Fibroblast of gingiva (primary cell): ENCODE data around the gene CHD6.
"Not testable (repeated sequence)": the region's sequence is repeated elsewhere in the genome, so short reads cannot be mapped to it uniquely, and the experiment has no call there.

Experiments used
- DNase-seq: peaks from one replicate; pipeline ENCODE4 v3.0.0-alpha.2; 2011; ENCODE audit warnings: low read depth

CHD6 gene

DNA sequence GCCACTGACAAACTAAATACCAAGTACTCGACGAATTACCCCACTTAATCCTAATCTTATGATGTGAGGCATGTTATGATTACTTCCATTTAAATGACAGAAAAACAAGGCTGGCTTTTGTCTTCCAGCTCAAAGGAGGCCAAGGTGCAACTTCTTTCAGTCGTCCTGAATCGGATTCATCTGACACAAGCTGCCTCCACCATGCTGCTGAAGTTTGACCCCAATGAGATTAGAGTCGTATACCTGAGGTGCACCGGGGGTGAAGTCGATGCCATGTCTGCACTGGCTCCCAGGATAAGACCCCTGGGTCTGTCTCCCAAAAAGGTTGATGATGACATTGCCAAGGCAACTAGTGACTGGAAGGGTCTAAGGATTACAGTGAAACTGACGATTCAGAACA is 71.0 kb downstream of the CHD6 start:
- DNase-seq: no peak

DNA sequence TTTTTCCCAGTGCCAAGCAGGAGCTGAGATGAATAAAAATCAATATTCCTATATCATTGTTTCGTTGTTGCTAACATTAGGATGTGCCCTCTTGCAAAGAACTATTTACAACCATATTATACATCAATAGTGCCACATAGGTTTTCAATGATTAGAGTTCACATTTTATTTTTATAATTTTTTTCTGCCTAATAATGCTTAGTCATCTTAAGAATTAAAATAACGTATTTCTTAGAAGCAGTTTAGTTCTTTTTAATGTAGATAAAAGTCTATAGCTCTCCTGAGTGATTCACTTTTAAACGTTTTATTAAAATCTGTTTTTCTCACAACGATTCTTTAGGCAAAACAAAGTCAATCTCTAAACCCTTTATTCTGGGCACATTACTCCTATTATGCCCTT is 71.6 kb downstream of the CHD6 start:
- no peak for DNase-seq

DNA sequence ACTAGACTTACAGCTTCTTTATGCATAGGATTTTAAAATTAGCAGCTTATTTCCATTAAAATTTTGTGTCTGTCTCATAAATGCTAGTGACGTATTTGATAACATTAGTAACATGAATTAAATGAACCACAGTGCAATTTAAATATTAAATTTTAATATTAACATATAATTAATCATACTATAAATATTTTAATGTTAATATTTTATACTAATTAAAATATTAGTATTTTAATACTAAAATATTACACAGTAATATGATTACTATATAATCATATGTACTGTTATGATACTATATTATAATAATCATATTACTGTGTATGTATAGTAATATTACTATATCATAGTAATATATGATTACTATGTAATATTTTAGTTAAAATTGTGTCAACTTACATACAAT is 73.7 kb downstream of the CHD6 start:
- no peak for DNase-seq

DNA sequence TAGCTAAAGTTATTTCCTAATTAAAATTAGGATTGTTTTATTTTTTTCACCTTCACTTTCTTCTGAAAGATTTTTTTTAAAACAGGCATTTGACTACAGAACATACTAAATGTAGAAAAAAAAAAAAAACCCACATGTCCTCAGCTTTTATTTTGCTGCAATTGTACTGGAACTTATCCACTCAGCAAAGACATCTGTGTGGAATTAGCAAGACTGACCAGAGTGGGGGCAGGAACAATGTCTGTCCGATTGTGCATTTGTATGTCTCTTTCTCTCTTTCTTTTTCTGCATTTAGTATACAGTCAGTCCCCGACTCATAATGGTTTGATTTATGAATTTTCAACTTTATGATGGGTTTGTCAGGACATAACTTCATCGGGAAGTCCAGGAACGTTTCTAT is 77.3 kb downstream of the CHD6 start:
- peak; percentile 53 for DNase-seq

DNA sequence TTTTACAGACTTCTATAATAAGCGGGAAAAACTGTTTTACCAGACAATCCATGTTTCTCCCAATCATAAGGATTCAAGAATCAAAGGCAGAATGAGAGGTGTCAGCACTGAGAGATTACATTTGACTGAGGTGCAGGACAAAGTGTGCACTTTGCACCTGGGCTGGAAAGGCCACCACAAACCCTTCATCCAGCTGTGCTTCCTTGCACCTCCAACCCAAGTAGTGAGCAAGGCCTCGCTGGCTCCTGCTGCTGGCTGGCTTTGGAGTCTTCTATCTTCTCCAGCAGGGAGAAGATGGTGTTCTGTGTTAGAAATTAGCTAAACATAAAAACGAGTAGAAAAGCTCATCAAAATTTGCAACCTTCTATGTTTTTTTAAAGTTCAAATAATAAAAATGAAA is 77.7 kb downstream of the CHD6 start:
- DNase-seq: no peak

DNA sequence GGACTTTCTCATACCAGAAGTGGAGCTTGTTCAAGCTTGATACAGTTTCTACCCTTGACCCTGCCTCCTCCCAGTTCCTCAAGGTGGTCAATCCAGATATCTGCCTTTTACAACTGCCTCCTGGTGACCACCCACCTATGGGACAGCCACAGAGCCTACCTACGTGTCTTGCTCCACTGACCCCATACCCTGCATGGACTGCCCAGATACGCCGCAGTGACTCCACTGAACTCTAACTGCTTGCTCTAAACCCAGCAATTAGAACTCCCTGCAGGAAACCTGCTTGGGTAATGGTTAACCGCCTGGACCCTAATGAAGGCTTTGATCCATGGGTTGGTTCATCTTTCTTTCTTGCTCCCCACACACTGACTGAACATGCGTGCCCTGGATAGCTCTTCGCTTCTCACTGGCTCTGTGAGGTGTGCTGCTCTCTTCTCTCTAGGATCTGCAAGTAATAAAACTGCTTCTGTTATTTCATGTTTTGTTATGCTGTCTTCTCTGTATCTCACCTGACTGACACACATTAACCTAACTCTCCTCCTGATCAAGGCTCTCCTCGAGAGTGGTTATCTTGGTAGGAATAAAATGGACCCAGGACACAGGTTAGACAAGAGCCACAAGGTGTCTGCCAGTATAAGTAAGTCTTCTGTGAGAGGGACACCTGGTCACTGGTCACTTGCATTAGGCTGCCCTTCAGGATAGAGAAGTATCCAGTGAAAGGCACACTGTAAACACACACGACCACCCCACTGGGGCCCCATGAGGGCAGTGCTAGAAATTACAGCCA is 79.2 kb downstream of the CHD6 start:
- DNase-seq: no peak

DNA sequence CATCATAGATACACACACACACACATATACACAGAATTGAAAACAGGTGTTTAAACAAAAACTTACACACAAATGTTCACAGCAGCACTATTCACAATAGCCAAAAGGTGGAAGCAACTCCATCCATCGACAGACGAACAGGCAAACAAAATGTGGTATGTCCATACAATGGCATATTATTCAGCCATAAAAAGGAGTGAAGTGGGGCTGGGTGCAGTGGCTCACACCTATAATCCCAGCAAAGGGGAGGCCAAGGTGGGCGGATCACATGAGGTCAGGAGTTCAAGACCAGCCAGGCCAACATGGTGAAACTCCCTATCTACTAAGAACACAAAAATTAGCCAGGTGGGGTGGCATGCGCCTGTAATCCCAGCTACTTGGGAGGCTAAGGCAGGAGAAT is 80.3 kb downstream of the CHD6 start:
- no peak for DNase-seq

DNA sequence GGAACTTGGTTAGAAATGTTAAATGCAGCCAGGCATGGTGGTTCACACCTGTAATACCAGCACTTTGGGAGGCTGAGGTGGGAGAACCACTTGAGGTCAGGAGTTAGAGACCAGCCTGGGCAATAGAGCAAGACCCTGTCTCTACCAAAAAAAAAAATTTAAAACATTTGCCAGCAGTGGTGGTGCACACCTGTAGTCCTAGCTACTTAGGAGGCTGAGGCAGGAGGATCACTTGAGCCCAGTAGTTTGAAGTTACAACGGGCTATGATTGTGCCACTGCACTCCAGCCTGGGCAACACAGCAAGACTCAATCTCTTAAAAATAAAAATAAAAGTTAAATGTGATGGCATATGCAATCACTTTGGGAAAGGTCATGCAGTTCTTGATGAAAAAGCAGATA is 82.6 kb downstream of the CHD6 start:
- not testable (repeated sequence) for DNase-seq

DNA sequence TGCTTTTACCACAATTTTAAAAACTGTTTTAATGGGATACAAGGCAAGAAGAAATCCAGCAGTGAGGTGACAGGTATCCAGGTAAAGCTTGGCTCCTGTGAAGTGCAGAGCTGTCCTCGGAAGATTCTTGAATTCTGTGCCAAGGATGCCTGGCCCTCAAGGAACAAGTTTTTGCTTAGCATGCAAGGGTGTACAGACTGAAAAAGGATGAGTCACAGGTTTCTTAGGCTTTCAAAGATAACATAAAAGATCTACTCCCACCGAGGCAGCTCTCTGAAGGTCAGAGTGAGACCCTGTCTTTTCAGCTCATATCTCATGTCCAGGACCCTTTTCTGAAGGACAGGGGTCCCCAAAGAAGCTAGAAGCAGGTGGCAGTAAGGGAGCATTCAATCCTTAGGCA is 83.3 kb downstream of the CHD6 start:
- DNase-seq: no peak

DNA sequence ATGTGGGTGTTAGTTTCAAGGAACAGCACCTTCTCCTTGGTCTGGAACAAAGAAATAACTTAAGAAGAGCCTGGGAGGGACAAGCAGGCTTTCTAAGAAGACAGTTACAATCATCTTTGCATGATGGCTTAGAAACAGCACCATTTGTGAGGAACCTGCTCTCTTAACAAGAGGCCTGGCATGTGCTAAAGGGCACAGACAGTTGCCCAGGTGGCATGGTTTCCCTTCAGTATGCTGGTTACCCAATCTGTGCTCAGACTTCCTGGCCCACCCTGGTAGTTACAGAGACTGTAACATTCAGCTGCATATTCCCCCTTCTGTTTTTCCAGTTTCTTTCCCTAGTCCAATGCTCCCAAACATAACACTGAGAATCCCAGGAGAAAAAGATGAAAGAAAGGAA is 84.0 kb downstream of the CHD6 start:
- no peak for DNase-seq

DNA sequence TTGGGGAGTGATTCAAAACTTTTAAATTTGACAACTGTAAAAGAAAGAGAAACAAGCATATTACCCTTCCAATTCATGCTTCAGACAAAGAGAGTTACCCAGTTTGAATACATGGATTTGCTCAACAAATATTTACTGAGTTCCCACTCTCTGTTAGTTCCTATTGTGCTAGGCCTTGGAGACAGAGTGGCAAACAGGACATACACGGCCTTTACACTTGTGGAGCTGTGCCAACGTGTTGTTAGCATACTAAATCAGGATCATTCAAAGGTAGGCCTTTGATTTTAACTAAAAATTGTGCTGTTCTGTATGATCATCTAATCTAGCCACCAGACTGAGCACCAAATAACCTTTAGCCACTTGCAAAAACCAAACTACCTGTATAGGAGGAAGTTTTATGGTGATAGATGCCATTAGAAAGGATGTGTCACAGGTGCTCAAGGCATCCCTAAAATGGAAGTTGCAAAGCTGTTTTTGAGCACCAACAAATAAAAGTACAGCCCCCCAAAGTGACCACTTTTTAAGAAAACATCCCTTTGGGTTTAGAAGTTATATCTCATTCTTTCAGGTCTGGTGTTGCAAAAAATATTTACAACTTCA is 84.5 kb downstream of the CHD6 start:
- no peak for DNase-seq

DNA sequence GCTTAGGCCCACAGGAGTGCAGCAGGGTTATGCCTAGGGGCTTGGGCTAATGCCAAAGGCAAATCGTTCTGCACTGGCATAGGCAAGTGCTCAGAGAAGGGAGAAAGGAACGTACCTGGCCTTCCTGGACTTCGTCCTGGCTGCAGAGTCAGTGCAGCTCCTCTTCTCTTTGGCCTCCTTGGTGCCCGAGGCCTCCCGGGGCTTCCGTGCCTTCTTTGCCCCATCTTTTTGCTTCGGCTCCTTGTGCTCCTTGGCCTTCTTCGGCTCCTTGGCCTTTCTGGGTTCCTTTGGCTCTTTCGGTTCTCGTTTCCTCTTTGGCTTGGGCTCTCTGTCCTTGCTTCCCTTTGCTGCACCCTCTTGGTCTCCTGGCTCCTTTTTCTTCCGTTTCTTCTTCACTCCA is 85.2 kb downstream of the CHD6 start:
- no peak for DNase-seq

DNA sequence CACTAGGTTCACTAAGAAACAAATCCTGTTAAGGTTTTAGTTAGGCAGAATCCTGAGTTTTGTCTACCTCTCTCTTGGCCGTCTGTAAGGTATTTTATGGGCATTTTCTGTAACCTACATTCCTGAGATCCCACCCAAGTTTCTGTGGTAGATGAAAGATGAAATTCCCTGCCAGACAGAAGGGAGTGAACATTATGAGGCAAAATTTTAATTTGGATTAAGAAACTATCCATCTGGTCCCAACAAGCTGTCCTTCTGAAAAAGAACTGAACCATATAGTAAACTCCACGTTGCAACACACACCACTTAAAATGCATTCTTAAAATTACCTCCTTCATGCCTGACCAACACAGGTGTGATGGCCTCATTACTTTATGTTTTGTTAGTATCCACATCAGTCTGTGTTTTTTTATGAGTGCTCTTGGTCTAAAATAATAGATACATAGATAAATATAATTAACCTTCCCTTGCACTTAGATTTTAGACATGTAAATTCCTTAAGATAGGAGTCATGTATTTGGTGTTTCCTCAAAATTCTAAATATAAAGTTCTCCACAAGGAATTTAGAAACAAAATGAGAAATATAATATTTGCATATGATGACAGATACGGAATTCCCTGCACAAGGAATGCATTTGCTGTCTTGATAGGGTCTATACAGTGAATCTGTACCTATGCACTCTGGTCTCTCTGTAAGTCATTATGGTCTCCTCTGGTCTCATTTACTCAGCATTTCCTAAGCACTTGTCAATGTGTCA is 86.5 kb downstream of the CHD6 start:
- no peak for DNase-seq

DNA sequence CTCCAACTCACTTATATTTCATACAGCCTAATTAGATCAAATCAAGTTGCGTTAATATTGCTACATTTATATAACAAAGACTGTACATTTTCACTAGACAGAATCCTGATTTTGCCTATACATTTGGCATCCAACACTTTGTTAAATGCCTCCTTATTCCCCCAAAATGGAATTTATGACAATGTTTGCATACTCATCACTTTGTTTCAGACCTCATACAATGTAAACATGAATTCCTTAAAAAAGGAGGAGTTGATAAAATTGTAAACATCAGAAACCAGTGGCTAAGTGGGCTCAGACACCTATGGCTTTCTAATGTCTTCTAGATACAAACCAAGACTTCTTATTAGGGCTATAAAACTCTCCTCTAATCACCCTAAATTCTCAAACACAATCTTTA is 87.3 kb downstream of the CHD6 start:
- DNase-seq: no peak

DNA sequence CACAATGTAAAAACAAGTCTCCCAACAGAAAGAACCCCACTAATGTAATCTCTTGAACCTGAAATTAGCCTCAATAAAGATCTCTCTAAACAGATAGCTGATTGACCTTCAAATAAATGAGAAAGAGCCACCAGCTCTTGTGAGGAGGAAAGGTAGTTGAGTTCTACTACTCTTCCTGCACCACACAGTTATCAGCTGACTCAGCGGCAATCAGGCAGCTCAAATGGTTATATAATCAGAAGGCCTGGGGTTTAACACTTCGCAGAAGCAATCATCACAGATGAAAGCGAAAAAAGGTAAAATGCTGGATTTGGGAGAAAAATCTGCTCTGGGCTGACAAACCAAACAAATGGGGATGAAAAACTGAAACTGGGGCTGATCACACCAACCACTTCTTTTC is 91.8 kb downstream of the CHD6 start:
- no peak for DNase-seq

DNA sequence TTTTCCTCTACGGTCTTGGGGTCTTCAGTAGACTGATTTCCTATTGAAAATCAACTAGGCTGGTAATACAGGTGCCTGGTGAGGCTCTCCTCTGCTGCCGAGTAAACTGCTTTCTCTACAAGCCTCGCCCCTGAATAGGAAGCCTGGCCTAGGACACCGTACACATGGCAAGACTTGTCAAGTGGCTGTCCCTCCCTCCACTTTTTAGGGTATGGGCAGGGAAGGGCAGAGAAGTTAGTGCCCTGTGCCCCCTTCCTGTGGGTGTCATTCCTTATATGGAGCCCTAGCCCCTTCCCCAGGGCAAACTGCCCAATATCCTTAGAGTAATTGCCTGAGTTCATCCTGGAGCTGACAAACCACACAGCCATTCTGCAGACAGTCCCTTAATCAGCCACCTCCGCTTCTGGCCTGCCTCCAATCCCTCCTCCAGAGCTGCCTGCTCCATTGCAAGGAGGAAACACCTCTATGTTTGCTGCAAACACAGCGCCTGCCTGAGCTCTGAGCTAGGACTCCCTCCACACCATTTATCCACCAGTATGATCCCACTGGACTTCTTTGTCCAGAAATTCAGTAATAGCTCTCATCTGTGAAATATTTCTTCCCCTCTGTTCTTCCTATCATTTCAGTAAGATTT is 93.1 kb downstream of the CHD6 start:
- no peak for DNase-seq

DNA sequence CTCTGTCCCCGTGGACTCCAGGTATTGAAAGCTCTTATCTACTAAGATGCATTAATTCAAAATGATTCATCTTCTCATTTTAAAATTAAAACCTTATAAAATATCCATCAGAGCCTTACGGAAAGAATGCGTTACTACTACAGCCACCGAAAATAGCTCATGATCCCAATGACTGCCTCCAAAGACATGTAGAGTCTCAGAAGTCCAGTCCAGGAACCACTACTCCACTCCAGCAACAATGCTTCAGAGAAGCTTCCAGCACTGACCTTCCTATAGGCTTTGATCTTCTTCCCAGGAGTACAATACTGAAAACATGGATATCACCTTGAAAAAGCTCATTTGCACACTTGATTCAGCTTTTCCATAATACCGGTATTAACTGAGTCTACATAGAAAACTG is 94.3 kb downstream of the CHD6 start:
- DNase-seq: no peak

DNA sequence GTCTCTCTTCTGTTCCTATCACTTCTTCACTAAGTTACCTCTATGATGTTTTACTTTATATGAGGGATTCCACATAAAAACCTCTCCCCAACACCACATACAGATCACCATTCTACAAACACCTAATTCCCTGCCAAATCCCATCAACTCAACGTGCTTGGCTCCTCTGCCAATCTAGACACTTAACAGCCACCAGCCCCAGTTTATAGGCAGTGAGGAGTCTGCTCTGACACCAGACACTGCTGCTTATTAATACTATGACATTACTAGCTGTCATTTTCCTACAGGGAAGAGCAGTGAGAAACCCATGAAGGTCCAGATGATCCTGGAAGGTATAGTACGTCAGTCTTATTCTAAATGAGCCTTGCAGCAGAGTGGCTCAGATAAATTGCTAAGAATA is 104.3 kb downstream of the CHD6 start:
- DNase-seq: no peak

DNA sequence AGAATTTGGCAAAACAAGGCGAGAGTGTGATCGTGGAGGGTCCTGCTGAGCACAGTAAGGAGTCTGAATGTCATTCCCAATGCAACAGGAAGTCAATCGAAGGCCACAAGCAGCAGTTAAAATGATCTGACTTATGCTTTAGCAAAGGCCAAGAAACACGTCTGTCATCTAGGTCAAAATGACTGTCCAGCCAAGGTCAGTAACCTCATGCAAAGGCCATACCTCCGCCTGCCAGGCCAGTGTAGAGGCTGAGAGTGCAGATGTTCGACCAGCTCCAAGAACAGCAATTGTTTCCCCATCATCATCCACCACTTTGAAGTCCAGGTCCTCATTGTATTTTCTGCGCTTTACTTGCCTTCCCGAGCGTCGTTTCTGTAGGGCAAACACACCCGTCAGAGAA is 105.6 kb downstream of the CHD6 start:
- no peak for DNase-seq

DNA sequence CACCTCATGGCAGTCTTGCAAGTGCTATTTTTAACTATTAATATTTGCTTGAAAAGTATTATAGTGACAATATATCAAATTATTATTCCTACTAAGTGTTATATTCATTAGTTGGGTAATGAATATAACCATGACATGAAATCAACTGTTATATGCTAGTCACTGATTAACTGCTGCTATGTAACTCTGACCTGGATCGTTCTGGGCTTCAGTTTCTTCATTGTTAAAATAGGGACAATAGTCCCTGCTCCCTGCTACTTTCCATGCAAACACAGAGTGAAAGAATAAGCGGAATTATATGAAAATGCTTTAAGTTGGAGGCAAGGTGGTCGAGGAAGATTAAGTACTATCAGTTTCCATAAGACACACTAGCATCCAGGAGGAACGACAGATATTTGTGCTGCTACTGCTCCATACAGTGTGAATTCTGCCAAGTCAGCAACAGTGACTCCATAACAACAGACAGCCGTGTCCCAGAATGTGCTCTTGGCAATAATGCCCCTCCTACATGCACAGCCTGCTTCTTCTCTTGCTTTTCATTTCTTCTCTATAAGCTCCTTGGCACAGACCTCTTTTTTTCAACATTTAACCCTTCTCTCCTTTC is 107.2 kb downstream of the CHD6 start:
- DNase-seq: no peak

DNA sequence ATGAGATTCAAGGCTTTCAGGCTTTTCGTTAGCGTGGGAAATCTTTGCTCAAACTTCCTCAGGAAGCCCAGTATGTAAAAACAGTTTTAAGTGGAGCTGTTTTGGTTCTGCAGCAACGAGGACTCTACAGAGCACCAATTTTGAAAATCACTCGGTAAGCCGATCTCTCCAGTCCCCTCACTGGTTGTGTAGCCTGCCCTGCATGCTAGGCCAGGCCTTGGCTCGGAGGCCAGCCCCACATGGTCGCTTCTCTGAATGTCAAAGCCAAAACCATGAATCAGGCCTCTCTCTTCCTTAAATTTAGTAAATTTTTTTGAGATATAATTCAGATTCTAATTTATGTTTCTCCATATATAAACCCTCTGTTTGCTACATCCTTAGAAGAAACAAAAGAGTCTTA is 108.0 kb downstream of the CHD6 start:
- DNase-seq: no peak
